Measurements from ENCODE around the gene S1PR3. TPM values are rescaled to one million over a fixed set of nuclear protein-coding genes. Genes with fewer than 3 reads are reported as not detected.

Gene S1PR3
- total RNA-seq, 2 experiments from 2014 or later = not detected

GRCh38 chr9:88987661-88988060 is 3.6 kb upstream of the S1PR3 start:
- peaks cover 23% of the 10 kb centered on the region for H3K27me3 Mint-ChIP-seq (ENCODE audit: low read depth)
- CTCF ChIA-PET = interaction anchor here (1.0 kb wide), 1 partner anchor 409 kb away, joined by 3 read pairs; no protein-coding TSS in a partner anchor
- DNase-seq (no peak), ATAC-seq (no peak)
- H3K36me3 Mint-ChIP-seq (ENCODE audit: low read depth) = no peaks in the 10 kb centered on the region
- POLR2A ChIA-PET = interaction anchor here (0.7 kb wide), 1 partner anchor 118 kb away, joined by 3 read pairs; no protein-coding TSS in a partner anchor
- peaks cover 16% of the 10 kb centered on the region for H3K4me1 Mint-ChIP-seq (ENCODE audit: low read depth)
- H3K27ac Mint-ChIP-seq = no peak overlapping the region
- H3K4me3 Mint-ChIP-seq = no peak overlapping the region
- H3K9me3 Mint-ChIP-seq (ENCODE audit: insufficient read depth) = no peaks in the 10 kb centered on the region

DNA sequence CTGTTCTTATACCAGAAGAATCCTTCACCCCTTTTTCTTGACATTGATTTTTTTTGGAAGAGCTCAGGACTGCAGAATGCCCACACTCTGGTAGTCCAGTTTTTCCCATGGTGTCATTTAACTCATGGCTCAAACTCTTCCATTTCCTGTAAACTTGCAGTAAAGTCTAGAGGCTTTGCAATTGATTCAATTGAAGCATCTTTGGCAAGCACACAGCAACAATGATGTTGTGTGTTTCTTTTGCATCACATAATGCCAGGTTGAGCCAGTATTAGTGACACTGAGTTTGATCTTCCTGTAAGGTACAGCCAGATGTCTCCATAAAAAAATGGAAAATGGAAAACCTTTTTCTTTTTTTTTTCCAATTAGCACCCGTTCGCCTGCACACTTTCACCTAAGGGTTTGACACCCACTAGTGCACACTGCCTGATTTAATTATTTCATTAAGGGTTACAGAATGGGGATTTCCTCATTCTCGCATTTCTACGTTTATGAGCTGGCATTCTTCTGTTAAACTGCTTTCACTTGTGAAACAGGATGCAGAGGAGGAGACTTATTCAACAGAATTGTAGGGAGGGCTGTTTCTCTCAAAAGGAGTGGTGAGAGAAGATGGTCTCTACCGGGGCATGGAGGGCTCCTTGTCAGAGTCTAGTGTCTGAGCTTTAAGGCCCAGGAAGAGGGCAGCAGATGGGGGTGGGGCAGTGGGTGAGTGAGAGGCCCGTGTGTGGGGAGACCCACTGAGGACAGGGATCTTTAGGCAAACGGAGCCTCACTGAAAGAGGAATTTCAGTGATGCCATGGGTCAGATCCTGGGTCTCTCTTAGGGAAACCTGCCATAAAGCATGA is 2.2 kb upstream of the S1PR3 start:
- CTCF ChIA-PET = interaction anchor here (0.6 to 1.6 kb wide), 3 partner anchors 66 to 831 kb away, joined by 3 to 4 read pairs (median 3); no protein-coding TSS in a partner anchor

DNA sequence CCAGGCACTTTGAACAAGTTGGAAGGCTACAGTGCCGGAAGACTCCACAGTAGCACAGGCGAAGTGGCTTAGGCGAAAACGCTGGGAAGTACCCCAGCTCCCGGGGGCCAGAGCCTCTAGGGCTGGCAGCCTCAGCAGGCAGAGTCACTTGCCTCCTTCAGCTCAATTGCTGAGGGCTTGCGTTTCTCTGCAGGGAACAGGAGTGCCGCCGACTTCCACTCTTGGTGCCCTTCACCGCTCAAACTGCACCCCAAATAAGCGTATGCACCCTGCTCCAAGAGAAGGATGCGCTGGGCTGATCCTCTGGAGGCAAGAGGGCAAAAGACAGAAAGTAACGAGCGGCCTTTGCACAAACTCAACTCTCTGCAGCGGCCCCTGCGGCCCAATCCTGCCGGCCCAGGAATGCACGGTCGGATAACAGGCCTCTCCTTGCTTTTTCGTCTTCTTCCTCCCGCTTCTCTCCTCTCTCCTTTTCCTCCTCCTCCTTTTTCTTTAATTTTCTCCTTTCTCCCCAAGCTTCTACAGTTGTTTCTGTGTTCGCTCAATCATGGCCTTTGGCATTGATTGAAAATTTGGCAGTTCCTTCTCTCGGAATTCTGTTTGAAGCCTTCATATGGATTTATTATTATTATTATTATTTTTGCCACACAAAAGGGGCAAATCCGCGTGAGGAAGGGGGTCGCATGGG is 1.1 kb upstream of the S1PR3 start:
- ATAC-seq = no peak
- Mint-ChIP-seq H3K4me3 (no peak overlapping the region), H3K4me1 (ENCODE audit: low read depth) (peaks cover 16% of the 10 kb centered on the region), H3K27me3 (ENCODE audit: low read depth) (peaks cover 26% of the 10 kb centered on the region), H3K27ac (no peak overlapping the region), H3K9me3 (ENCODE audit: insufficient read depth) (no peaks in the 10 kb centered on the region), H3K36me3 (ENCODE audit: low read depth) (no peaks in the 10 kb centered on the region)
- DNase-seq = no peak
- ChIA-PET CTCF (interaction anchor here (1.6 kb wide), 1 partner anchor 67 kb away, joined by 4 read pairs; no protein-coding TSS in a partner anchor), POLR2A (no interaction called here)

More for the DNA sequence above, 2.2 kb upstream of the S1PR3 start:
- ATAC-seq (peak; percentile 48), DNase-seq (no peak)
- Mint-ChIP-seq H3K36me3 (ENCODE audit: low read depth) (no peaks in the 10 kb centered on the region), H3K4me1 (ENCODE audit: low read depth) (peaks cover 16% of the 10 kb centered on the region), H3K27ac (no peak overlapping the region), H3K9me3 (ENCODE audit: insufficient read depth) (no peaks in the 10 kb centered on the region), H3K27me3 (ENCODE audit: low read depth) (peaks cover 28% of the 10 kb centered on the region), H3K4me3 (no peak overlapping the region)
- POLR2A ChIA-PET = no interaction called here

GRCh38 chr9:88990729-88991065 is 571 bp upstream of the S1PR3 start:
- Mint-ChIP-seq H3K4me3 (no peak overlapping the region), H3K27me3 (ENCODE audit: low read depth) (peaks cover 26% of the 10 kb centered on the region), H3K4me1 (ENCODE audit: low read depth) (peaks cover 16% of the 10 kb centered on the region), H3K9me3 (ENCODE audit: insufficient read depth) (no peaks in the 10 kb centered on the region), H3K36me3 (ENCODE audit: low read depth) (no peaks in the 10 kb centered on the region), H3K27ac (no peak overlapping the region)
- ChIA-PET CTCF (no interaction called here), POLR2A (no interaction called here)
- ATAC-seq (no peak), DNase-seq (no peak)

GRCh38 chr9:88992556-88992955 is 1.3 kb downstream of the S1PR3 start:
- H3K4me3 Mint-ChIP-seq = no peak overlapping the region
- POLR2A ChIA-PET = interaction anchor here (0.5 kb wide), 1 partner anchor 36 kb away, joined by 3 read pairs; no protein-coding TSS in a partner anchor
- no peak for DNase-seq
- no peak overlapping the region for H3K27ac Mint-ChIP-seq
- H3K9me3 Mint-ChIP-seq (ENCODE audit: insufficient read depth) = no peaks in the 10 kb centered on the region
- no peaks in the 10 kb centered on the region for H3K36me3 Mint-ChIP-seq (ENCODE audit: low read depth)
- ATAC-seq = no peak
- peaks cover 23% of the 10 kb centered on the region for H3K27me3 Mint-ChIP-seq (ENCODE audit: low read depth)
- peaks cover 16% of the 10 kb centered on the region for H3K4me1 Mint-ChIP-seq (ENCODE audit: low read depth)
- CTCF ChIA-PET = interaction anchor here (1.0 kb wide), 1 partner anchor 8 kb away, joined by 4 read pairs; no protein-coding TSS in a partner anchor

- Mint-ChIP-seq H3K9me3 (ENCODE audit: insufficient read depth) (no peaks in the 10 kb centered on the region), H3K27me3 (ENCODE audit: low read depth) (peaks cover 22% of the 10 kb centered on the region), H3K27ac (no peak overlapping the region), H3K36me3 (ENCODE audit: low read depth) (no peaks in the 10 kb centered on the region), H3K4me1 (ENCODE audit: low read depth) (peaks cover 16% of the 10 kb centered on the region), H3K4me3 (no peak overlapping the region)
- DNase-seq (no peak), ATAC-seq (no peak)
- POLR2A ChIA-PET = no interaction called here
- CTCF ChIA-PET = no interaction called here
Measured at GRCh38 chr9:88993327-88993726, 2.1 kb downstream of the S1PR3 start.

DNA sequence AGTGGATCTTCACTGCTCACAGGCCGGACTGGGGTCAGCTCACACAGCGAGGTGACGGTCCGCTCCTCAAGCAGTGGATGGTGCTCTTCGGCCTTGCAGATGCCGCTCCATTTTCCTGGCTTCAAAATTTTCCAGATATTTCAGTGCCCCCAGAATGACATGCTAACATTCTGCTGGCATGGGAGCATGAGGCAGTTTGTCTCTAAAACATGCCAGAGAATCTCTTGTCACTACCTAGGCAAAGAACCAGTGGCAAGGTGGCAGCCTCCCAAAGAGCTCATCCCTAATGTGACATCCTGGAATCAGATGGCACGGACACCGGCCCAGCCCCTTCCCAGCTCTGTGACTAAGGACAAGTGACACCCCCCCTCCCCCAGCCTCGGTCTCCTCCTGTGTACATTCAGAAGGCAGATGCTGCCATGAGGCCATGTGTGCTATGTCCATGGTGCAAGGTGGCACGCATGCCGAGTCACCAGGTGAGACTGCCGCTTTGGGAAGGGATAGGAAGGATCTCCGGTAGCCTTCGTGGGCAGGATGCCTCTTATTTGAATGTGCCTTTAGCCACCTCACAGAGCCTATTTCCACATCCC is 2.7 kb downstream of the S1PR3 start:
- ATAC-seq (no peak), DNase-seq (peak; percentile 12)
- H3K27me3 Mint-ChIP-seq (ENCODE audit: low read depth) = peaks cover 18% of the 10 kb centered on the region
- no peaks in the 10 kb centered on the region for H3K36me3 Mint-ChIP-seq (ENCODE audit: low read depth)
- POLR2A ChIA-PET = no interaction called here
- CTCF ChIA-PET = no interaction called here
- H3K9me3 Mint-ChIP-seq (ENCODE audit: insufficient read depth) = no peaks in the 10 kb centered on the region
- H3K4me3 Mint-ChIP-seq = no peak overlapping the region
- peaks cover 14% of the 10 kb centered on the region for H3K4me1 Mint-ChIP-seq (ENCODE audit: low read depth)
- H3K27ac Mint-ChIP-seq = no peak overlapping the region

DNA sequence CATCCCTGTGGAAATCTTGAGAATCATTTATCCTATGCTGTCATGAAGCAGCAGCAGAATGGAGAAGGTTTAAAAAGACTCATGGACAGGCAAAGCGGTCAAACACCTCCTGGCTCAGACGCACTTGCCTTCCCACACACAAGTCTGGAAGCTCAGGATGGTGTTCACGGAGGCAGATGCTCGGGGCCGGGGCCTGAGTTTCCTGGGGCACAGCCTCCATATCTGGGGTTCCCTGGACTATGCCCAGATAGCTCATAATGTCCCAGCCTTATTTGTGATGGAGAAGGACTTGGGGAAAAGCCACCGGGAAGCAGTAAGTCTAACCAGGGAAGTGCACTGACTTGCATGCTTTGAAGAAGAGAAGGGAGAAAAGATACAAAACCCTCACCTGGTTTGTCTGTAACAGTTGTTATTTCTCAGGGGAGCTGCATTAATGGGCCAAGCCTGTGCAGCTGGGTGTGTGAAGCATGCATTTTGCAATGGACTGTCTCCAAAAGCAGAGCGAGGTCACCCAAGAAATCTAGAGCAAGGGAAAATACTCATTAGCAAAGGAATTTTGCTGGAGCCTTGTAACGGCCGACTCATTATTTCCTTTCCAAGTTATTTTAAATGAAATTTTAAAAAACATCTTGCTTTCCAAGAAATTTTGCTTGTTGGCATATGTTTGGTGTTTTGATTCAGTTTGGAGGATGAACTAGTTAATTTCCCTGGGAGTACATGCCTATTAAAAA is 3.4 kb downstream of the S1PR3 start:
- Mint-ChIP-seq H3K27ac (no peak overlapping the region), H3K4me1 (ENCODE audit: low read depth) (peaks cover 7% of the 10 kb centered on the region), H3K27me3 (ENCODE audit: low read depth) (peaks cover 18% of the 10 kb centered on the region), H3K4me3 (no peak overlapping the region), H3K36me3 (ENCODE audit: low read depth) (no peaks in the 10 kb centered on the region), H3K9me3 (ENCODE audit: insufficient read depth) (no peaks in the 10 kb centered on the region)
- ATAC-seq = no peak
- no peak for DNase-seq
- ChIA-PET POLR2A (no interaction called here), CTCF (no interaction called here)

GRCh38 chr9:88995200-88995577 is 3.9 kb downstream of the S1PR3 start:
- no peak overlapping the region for H3K4me3 Mint-ChIP-seq
- no peak overlapping the region for H3K27ac Mint-ChIP-seq
- ChIA-PET CTCF (no interaction called here), POLR2A (interaction anchor here (0.7 kb wide), 1 partner anchor 519 kb away, joined by 3 read pairs; no protein-coding TSS in a partner anchor)
- ATAC-seq (no peak), DNase-seq (no peak)
- peaks cover 5% of the 10 kb centered on the region for H3K4me1 Mint-ChIP-seq (ENCODE audit: low read depth)
- H3K27me3 Mint-ChIP-seq (ENCODE audit: low read depth) = peaks cover 18% of the 10 kb centered on the region
- H3K36me3 Mint-ChIP-seq (ENCODE audit: low read depth) = no peaks in the 10 kb centered on the region
- H3K9me3 Mint-ChIP-seq (ENCODE audit: insufficient read depth) = no peaks in the 10 kb centered on the region

GRCh38 chr9:88995627-88996026 is 4.4 kb downstream of the S1PR3 start:
- DNase-seq (no peak), ATAC-seq (no peak)
- no peak overlapping the region for H3K4me3 Mint-ChIP-seq
- H3K27ac Mint-ChIP-seq = no peak overlapping the region
- peaks cover 5% of the 10 kb centered on the region for H3K4me1 Mint-ChIP-seq (ENCODE audit: low read depth)
- ChIA-PET CTCF (no interaction called here), POLR2A (interaction anchor here (0.7 kb wide), 1 partner anchor 519 kb away, joined by 3 read pairs; no protein-coding TSS in a partner anchor)
- no peaks in the 10 kb centered on the region for H3K36me3 Mint-ChIP-seq (ENCODE audit: low read depth)
- peaks cover 18% of the 10 kb centered on the region for H3K27me3 Mint-ChIP-seq (ENCODE audit: low read depth)
- no peaks in the 10 kb centered on the region for H3K9me3 Mint-ChIP-seq (ENCODE audit: insufficient read depth)

DNA sequence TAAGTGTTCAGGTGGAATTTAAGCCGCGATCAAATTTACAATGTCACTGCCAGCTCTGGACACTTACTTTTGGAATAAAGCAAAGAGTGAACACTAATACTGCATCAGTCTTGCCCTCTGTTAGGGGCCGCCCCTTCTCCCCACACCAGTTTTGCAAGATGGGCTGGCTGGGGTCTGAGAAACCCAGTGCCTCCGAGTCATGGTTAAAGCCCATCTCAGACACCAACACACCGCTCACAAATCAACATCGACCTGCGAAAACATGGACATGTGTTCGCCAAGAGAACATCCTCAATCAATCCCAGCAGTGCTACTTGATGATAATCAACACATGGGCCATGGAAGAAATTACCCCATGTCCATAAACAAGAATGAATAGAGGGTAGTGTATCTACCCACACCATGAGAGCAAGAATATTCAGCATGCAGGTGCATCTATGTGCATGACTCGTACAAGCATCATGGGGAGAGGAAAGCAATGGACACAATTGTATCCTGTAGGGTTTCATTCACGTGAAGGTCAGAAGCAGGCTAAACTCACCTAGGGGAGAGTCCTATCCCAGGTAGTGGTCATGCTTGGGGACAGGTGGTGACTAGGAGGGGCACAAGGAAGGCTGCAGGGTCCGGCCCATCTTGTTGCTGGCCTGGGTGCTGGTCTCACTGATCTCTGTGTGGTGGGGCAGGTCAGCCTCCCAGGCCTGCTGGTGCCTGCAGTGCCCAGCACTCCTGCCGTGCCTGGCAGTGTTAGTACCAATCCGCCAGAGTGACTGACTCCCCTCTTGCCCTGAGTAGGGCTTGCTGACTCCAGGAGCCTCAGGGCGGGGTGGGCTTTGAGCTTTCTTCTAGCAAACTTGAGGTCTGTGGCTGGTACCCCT is 5.0 kb downstream of the S1PR3 start:
- H3K9me3 Mint-ChIP-seq (ENCODE audit: insufficient read depth) = no peaks in the 10 kb centered on the region
- ChIA-PET POLR2A (interaction anchor here (0.7 kb wide), 1 partner anchor 520 kb away, joined by 3 read pairs; no protein-coding TSS in a partner anchor), CTCF (no interaction called here)
- ATAC-seq (no peak), DNase-seq (peak; percentile 17)
- H3K4me1 Mint-ChIP-seq (ENCODE audit: low read depth) = peaks cover 8% of the 10 kb centered on the region
- no peaks in the 10 kb centered on the region for H3K36me3 Mint-ChIP-seq (ENCODE audit: low read depth)
- H3K4me3 Mint-ChIP-seq = no peak overlapping the region
- H3K27me3 Mint-ChIP-seq (ENCODE audit: low read depth) = peaks cover 18% of the 10 kb centered on the region
- H3K27ac Mint-ChIP-seq = no peak overlapping the region

All from activated CD8-positive, alpha-beta T cell treated with anti-CD3 and anti-CD28 coated beads, Interleukin-2, amount 10 ng/mL, durations not matched to agents 7 days and 5 days (primary cell).